Germinal center (tissue), 1 donor: Measurements from ENCODE around the gene CEMP1.

Source experiments
- DNase-seq: peaks from one replicate; pipeline ENCODE4 v3.0.0; 2012; ENCODE audit warnings: mixed read lengths, low spot score

The CEMP1 gene

GRCh38 chr16:2500430-2500917, 30.7 kb downstream of the CEMP1 start:
- no peak for DNase-seq

GRCh38 chr16:2499890-2500429, 31.2 kb downstream of the CEMP1 start:
- DNase-seq, result no peak

GRCh38 chr16:2499454-2499853, 31.8 kb downstream of the CEMP1 start:
- DNase-seq, result no peak

GRCh38 chr16:2498531-2499253, 32.5 kb downstream of the CEMP1 start:
- DNase-seq, result no peak

- no peak for DNase-seq
Measured at GRCh38 chr16:2497695-2498484, 33.3 kb downstream of the CEMP1 start.

- DNase-seq, result no peak
Measured at GRCh38 chr16:2497116-2497630, 34.0 kb downstream of the CEMP1 start.

GRCh38 chr16:2496223-2497115, 34.7 kb downstream of the CEMP1 start:
- DNase-seq, result no peak

- no peak for DNase-seq
Measured at GRCh38 chr16:2495041-2495440, 36.2 kb downstream of the CEMP1 start.

- DNase-seq, result no peak
Measured at GRCh38 chr16:2494616-2495015, 36.6 kb downstream of the CEMP1 start.

GRCh38 chr16:2493605-2494004, 37.6 kb downstream of the CEMP1 start:
- DNase-seq, result no peak

- no peak for DNase-seq
Measured at GRCh38 chr16:2492292-2492691, 38.9 kb downstream of the CEMP1 start.

GRCh38 chr16:2490190-2491105, 40.8 kb downstream of the CEMP1 start:
- no peak for DNase-seq

GRCh38 chr16:2489581-2489980, 41.6 kb downstream of the CEMP1 start:
- DNase-seq, result no peak

- no peak for DNase-seq
Measured at GRCh38 chr16:2487903-2488531, 43.2 kb downstream of the CEMP1 start.

- DNase-seq, result no peak
Measured at GRCh38 chr16:2487517-2487842, 43.7 kb downstream of the CEMP1 start.

GRCh38 chr16:2486645-2487516, 44.3 kb downstream of the CEMP1 start:
- DNase-seq, result peak; percentile 88

- no peak for DNase-seq
Measured at GRCh38 chr16:2485811-2486507, 45.2 kb downstream of the CEMP1 start.

GRCh38 chr16:2484898-2485508, 46.2 kb downstream of the CEMP1 start:
- DNase-seq, result no peak
